Measurements from ENCODE around the gene MRAP2. TPM values are rescaled to one million over a fixed set of nuclear protein-coding genes. Genes with fewer than 3 reads are reported as not detected.
"Not testable (repeated sequence)": the region's sequence is repeated elsewhere in the genome, so short reads cannot be mapped to it uniquely, and the experiment has no call there.

Gene MRAP2
- total RNA-seq, 4 donors from 2014 or later, result 2.7 to 7.4 (median 3.7) TPM

DNA sequence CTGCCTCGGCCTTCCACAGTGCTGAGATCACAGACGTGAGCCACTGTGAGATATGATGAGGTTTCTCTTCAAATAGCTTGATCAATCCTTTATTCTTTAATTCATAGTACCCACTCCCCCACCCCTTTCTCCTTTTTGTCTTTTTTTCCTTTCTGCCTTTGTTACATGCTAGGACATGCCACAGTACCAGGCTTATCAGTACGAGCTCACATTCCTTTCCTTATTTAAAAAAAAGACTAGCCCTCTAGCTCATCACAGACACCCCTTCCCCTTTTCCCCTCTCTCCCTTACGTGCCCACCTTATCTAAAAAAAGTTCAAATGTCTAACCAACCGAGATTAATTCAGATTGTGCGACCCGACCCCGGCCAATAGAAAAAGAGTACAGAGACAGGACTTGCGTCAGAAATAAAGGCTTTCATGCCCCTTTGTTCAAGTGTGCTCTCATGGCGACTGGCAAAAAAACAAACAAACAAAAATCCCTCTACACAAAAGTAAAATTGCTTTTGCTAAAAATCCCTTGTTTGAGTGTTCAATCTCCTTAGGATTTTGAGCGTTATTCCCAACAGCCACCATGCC lies 49.2 kb downstream of the MRAP2 start:
- Histone ChIP-seq H3K36me3 (no peaks in the 10 kb centered on the region), H3K27ac (no peak overlapping the region), H3K4me3 (no peak overlapping the region), H3K9me3 (no peaks in the 10 kb centered on the region), H3K27me3 (no peaks in the 10 kb centered on the region), H3K4me1 (no peaks in the 10 kb centered on the region)
- no peak for DNase-seq
- TF ChIP-seq, protein P1, sequence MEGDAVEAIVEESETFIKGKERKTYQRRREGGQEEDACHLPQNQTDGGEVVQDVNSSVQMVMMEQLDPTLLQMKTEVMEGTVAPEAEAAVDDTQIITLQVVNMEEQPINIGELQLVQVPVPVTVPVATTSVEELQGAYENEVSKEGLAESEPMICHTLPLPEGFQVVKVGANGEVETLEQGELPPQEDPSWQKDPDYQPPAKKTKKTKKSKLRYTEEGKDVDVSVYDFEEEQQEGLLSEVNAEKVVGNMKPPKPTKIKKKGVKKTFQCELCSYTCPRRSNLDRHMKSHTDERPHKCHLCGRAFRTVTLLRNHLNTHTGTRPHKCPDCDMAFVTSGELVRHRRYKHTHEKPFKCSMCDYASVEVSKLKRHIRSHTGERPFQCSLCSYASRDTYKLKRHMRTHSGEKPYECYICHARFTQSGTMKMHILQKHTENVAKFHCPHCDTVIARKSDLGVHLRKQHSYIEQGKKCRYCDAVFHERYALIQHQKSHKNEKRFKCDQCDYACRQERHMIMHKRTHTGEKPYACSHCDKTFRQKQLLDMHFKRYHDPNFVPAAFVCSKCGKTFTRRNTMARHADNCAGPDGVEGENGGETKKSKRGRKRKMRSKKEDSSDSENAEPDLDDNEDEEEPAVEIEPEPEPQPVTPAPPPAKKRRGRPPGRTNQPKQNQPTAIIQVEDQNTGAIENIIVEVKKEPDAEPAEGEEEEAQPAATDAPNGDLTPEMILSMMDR (IDR thresholded peaks at IDR 0.05), result no peak
- no peak for TF ChIP-seq POLR2A (IDR thresholded peaks at IDR 0.05)

DNA sequence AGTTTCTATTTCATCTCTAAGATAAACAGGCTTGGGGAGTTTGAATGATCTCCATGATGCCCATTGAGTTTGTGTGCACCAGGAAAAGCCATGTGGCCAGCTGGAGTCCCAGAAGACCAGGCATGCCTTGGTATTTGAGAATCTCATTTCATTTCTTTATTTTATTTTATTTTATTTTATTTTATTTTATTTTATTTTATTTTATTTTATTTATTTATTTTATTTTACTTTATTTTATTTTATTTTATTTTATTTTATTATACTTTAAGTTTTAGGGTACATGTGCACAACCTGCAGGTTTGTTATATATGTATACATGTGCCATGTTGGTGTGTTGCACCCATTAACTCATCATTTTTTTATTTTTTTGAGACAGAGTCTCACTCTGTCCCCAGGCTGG lies 51.1 kb downstream of the MRAP2 start:
- H3K36me3 ChIP-seq, H3K27me3 ChIP-seq, H3K27ac ChIP-seq, DNase-seq, H3K4me1 ChIP-seq, H3K9me3 ChIP-seq, H3K4me3 ChIP-seq: not testable (repeated sequence)

DNA sequence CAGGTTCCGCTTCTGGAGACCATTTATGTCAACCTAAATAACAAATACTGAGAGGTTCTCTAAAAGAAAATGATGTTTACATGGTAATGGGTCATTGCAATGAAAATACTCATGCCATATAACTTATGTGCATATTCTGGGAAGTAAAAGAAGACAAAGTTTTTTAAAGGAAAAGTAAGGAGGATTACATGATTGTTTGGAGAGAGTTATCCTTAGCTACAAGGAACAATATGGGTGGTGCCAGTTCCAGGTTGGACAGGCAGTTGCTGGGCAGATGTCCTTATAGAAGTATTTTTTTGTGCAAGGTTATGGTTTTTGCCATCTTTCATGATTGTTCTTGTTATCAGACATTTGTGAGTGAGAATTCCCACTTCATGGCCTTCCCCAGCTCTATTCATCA lies 52.5 kb downstream of the MRAP2 start:
- H3K9me3 ChIP-seq, result no peaks in the 10 kb centered on the region
- H3K4me1 ChIP-seq, result no peaks in the 10 kb centered on the region
- H3K27me3 ChIP-seq, result no peaks in the 10 kb centered on the region
- H3K36me3 ChIP-seq, result no peaks in the 10 kb centered on the region
- no peak overlapping the region for H3K4me3 ChIP-seq
- no peak overlapping the region for H3K27ac ChIP-seq
- no peak for TF ChIP-seq POLR2A (IDR thresholded peaks at IDR 0.05)
- TF ChIP-seq, protein P1 (IDR thresholded peaks at IDR 0.05), result no peak
- no peak for DNase-seq

DNA sequence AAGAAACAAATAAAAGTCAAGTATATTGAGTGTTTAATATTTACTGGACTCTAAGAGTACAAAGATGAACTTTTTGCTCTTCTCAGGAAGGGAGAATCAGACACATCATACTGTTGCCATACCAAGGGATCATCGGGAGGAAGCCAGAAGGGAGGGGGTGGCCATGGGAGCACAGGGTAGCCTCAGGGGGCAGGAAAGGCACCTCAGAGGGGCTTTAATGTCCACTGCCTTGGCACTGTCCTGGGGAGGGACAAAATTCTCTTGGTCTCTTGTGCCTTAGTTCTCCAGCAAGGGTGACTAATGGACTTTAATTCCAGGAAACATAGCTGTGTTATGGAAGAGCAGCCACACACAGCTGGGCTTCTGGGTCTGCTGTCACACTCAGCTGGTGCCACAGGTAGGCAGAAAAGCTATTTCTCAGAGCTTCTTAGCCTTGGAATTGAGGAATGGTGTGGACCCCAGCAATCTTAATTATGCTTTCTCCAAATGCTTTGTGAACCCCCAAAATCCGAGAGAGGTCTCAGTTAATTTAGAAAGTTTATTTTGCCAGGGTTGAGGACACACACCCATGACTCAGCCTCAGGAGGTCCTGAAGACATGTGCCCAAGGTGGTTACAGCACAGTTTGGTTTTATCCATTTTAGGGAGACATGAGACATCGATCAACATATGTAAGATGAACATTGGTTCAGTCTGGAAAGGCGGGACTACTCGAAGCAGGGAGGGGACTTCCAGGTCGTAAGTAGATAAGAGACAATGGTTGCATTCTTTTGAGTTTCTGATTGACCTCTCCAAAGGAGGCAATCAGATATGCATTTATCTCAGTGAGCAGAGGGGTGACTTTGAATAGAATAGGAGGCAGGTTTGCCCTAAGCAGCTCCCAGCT lies 53.2 kb downstream of the MRAP2 start:
- Histone ChIP-seq H3K4me3 (no peak overlapping the region), H3K36me3 (no peaks in the 10 kb centered on the region), H3K9me3 (no peaks in the 10 kb centered on the region), H3K4me1 (no peaks in the 10 kb centered on the region), H3K27ac (no peak overlapping the region), H3K27me3 (no peaks in the 10 kb centered on the region)
- DNase-seq, result no peak
- no peak for TF ChIP-seq POLR2A (IDR thresholded peaks at IDR 0.05)
- TF ChIP-seq, protein P1 (IDR thresholded peaks at IDR 0.05), result no peak

DNA sequence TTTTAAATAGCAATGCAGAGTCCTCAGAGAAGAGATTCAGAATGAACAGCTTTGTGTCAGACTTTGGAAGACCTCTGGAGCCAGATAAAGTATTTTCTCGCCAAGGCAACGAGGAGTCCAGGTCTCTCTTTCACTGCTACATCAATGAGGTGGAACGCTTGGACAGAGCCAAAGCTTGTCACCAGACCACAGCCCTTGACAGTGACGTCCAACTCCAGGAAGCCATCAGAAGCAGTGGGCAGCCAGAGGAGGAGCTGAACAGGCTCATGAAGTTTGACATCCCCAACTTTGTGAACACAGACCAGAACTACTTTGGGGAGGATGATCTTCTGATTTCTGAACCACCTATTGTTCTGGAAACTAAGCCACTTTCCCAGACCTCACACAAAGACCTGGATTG lies 55.5 kb downstream of the MRAP2 start:
- Histone ChIP-seq H3K4me3 (no peak overlapping the region), H3K36me3 (no peaks in the 10 kb centered on the region), H3K27me3 (no peaks in the 10 kb centered on the region), H3K9me3 (no peaks in the 10 kb centered on the region), H3K4me1 (no peaks in the 10 kb centered on the region), H3K27ac (no peak overlapping the region)
- TF ChIP-seq, protein P1 (IDR thresholded peaks at IDR 0.05), result no peak
- no peak for TF ChIP-seq POLR2A (IDR thresholded peaks at IDR 0.05)
- DNase-seq, result no peak

DNA sequence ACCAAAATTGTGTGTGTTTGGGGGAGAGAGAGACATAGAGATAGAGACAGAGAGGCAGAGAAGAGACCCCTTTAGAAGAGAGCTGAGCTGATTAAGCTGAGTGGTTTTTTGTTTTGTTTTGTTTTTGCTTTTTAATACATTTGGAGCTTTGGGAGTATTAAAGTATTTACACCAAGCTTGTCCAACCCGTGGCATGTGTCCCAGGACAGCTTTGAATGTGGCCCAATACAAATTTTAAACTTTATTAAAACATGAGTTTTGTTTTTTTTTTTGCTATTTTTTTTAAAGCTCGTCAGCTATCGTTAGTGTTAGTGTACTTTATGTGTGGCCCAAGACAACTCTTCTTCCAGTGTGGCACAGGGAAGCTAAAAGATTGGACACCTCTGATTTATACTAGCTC lies 56.0 kb downstream of the MRAP2 start:
- no peaks in the 10 kb centered on the region for H3K27me3 ChIP-seq
- no peaks in the 10 kb centered on the region for H3K4me1 ChIP-seq
- H3K9me3 ChIP-seq, result no peaks in the 10 kb centered on the region
- no peaks in the 10 kb centered on the region for H3K36me3 ChIP-seq
- no peak overlapping the region for H3K27ac ChIP-seq
- no peak for TF ChIP-seq POLR2A (IDR thresholded peaks at IDR 0.05)
- TF ChIP-seq, protein P1 (IDR thresholded peaks at IDR 0.05), result no peak
- DNase-seq, result no peak
- no peak overlapping the region for H3K4me3 ChIP-seq

Measured in Peyer's patch (tissue), 4 donors.